ENCODE data around the gene GGTLC1. TPM values are rescaled to one million over a fixed set of nuclear protein-coding genes. Genes with fewer than 3 reads are reported as not detected.

GGTLC1 gene
- total and polyA plus RNA-seq, 2 of the 8 experiments (the other 6 are each of a cell fraction or from before 2014, with no cell fraction given): not detected

GRCh38 chr20:24011282-24011681 lies 22.7 kb upstream of the GGTLC1 start (continued):
- TF ChIP-seq FOSL1 (IDR thresholded peaks at IDR 0.05; ENCODE audit: insufficient read depth, low read depth, low read length): no peak
- TF ChIP-seq USF2 (IDR thresholded peaks at IDR 0.05; ENCODE audit: low read length): no peak
- no peak for TF ChIP-seq MAFK (IDR thresholded peaks at IDR 0.05; ENCODE audit: low read depth, low read length)
- TF ChIP-seq CBX5 (IDR thresholded peaks at IDR 0.05; ENCODE audit: low read depth, low read length): no peak
- TF ChIP-seq, protein P1, sequence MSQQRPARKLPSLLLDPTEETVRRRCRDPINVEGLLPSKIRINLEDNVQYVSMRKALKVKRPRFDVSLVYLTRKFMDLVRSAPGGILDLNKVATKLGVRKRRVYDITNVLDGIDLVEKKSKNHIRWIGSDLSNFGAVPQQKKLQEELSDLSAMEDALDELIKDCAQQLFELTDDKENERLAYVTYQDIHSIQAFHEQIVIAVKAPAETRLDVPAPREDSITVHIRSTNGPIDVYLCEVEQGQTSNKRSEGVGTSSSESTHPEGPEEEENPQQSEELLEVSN (IDR thresholded peaks at IDR 0.05): no peak

All from H1 (cell line).